HS-27A (cell line): ENCODE measurements around the gene OBSCN.

Experiments used
- DNase-seq: peaks from one replicate; pipeline ENCODE4 v3.0.0-alpha.2; 2012; ENCODE audit warnings: low read depth, missing footprints

The OBSCN gene

GRCh38 chr1:228417483-228418203 is 209.8 kb downstream of the OBSCN start:
- DNase-seq: no peak

GRCh38 chr1:228420968-228421826 is 213.4 kb downstream of the OBSCN start:
- DNase-seq: no peak

- DNase-seq: no peak
Measured at GRCh38 chr1:228423404-228424053, 215.7 kb downstream of the OBSCN start.

- DNase-seq: no peak
Measured at GRCh38 chr1:228424685-228425660, 217.1 kb downstream of the OBSCN start.

- DNase-seq: no peak
Measured at GRCh38 chr1:228426518-228427175, 218.8 kb downstream of the OBSCN start.

- no peak for DNase-seq
Measured at GRCh38 chr1:228428412-228428811, 220.6 kb downstream of the OBSCN start.
